OCI-LY3 (cell line): Measurements from ENCODE around the gene PCDH12.
A peak's percentile ranks its signal among the peaks of the same experiment; 100 is the strongest.

Experiments used
- H2AFZ ChIP-seq: fragments of 200-600, 300-600 bp; shearing (Covaris generic); 2 replicates; pipeline ENCODE4 v1.6.0; 2014; ENCODE audit warnings: antibody characterized with exemption, low read depth, low read length
- H3K27ac ChIP-seq: fragments of 200-600, 300-600 bp; sonication (generic); 2 replicates; pipeline ENCODE4 v1.5.1; 2014; ENCODE audit warnings: mild to moderate bottlenecking, low read length, moderate library complexity, mixed read lengths
- H3K27me3 ChIP-seq: fragments of 200-600, 300-600 bp; sonication (generic); 2 replicates; pipeline ENCODE4 v1.6.1; 2014; ENCODE audit warnings: low read depth, low read length, mixed read lengths
- H3K36me3 ChIP-seq: fragments of 200-600, 300-600 bp; sonication (generic); replicated peaks from 2 replicates; pipeline ENCODE3; 2014; ENCODE audit warnings: low read depth, low read length, mixed read lengths
- H3K4me1 ChIP-seq: fragments of 300-600, 200-600 bp; sonication (generic); 2 replicates; pipeline ENCODE4 v1.6.1; 2014; ENCODE audit warnings: low read length, mixed read lengths
- H3K4me2 ChIP-seq: fragments of 200-600, 300-600 bp; sonication (generic); 2 replicates; pipeline ENCODE4 v1.6.1; 2014; ENCODE audit warnings: low read length, mixed read lengths
- H3K4me3 ChIP-seq: fragments of 300-600, 200-600 bp; sonication (generic); 2 replicates; pipeline ENCODE4 v1.5.1; 2014; ENCODE audit warnings: antibody characterized with exemption, mild to moderate bottlenecking, low read length, moderate library complexity
- H3K79me2 ChIP-seq: fragments of 300-600, 200-600 bp; shearing (Covaris generic); 2 replicates; pipeline ENCODE4 v1.6.1; 2014; ENCODE audit warnings: mild to moderate bottlenecking, low read length, mixed read lengths
- H3K9ac ChIP-seq: fragments of 300-600, 200-600 bp; shearing (Covaris generic); 2 replicates; pipeline ENCODE4 v1.6.0; 2014; ENCODE audit warnings: mild to moderate bottlenecking, low read length, moderate library complexity
- H3K9me3 ChIP-seq: fragments of 200-600, 300-600 bp; shearing (Covaris generic); 2 replicates; pipeline ENCODE4 v1.6.1; 2014; ENCODE audit warnings: low read length, mixed read lengths; ENCODE audit not compliant: insufficient read depth
- H4K20me1 ChIP-seq: fragments of 200-600, 300-600 bp; sonication (generic); 2 replicates; pipeline ENCODE4 v1.6.1; 2016; ENCODE audit warnings: low read length, mixed read lengths; ENCODE audit not compliant: insufficient read depth
- CTCF ChIP-seq: fragments of 200-600, 300-600 bp; sonication (generic); IDR thresholded peaks from 2 replicates; pipeline ENCODE4 v1.5.1; 2014; ENCODE audit warnings: antibody characterized with exemption, low read length, low read depth
- EZH2phosphoT487 ChIP-seq: fragments of 200-600 bp; shearing (Covaris generic); IDR thresholded peaks from 2 replicates; pipeline ENCODE4 v1.6.1; 2018; ENCODE audit warnings: antibody characterized with exemption, mixed run types, low read depth

PCDH12 gene

GRCh38 chr5:141917760-141918159, 40.2 kb downstream of the PCDH12 start:
- peaks cover 4% of the 10 kb centered on the region; the same call in 1 of the 2 replicates for H3K27me3 ChIP-seq

GRCh38 chr5:141916522-141916921, 41.5 kb downstream of the PCDH12 start:
- Histone ChIP-seq H4K20me1 (no peaks in the 10 kb centered on the region), H3K9me3 (no peaks in the 10 kb centered on the region), H3K4me2 (peak overlapping the region; percentile 69), H3K9ac (peak overlapping the region; percentile 39; the same call in 1 of the 2 replicates), H3K27ac (peak overlapping the region; percentile 47), H2AFZ (no peak overlapping the region), H3K4me1 (peaks cover 42% of the 10 kb centered on the region), H3K4me3 (peak overlapping the region; percentile 46), H3K79me2 (no peaks in the 10 kb centered on the region), H3K36me3 (no peaks in the 10 kb centered on the region), H3K27me3 (peaks cover 4% of the 10 kb centered on the region; the same call in 1 of the 2 replicates)
- TF ChIP-seq EZH2phosphoT487: no peak
- no peak for TF ChIP-seq CTCF

More at GRCh38 chr5:141917760-141918159, 40.2 kb downstream of the PCDH12 start:
- H3K36me3 ChIP-seq: no peaks in the 10 kb centered on the region
- H3K9me3 ChIP-seq: no peaks in the 10 kb centered on the region
- no peak overlapping the region for H2AFZ ChIP-seq
- no peaks in the 10 kb centered on the region for H4K20me1 ChIP-seq
- peaks cover under 1% of the 10 kb centered on the region; the same call in 1 of the 2 replicates for H3K79me2 ChIP-seq
- no peak overlapping the region for H3K27ac ChIP-seq
- no peak overlapping the region for H3K4me3 ChIP-seq
- H3K9ac ChIP-seq: no peak overlapping the region
- peaks cover 44% of the 10 kb centered on the region for H3K4me1 ChIP-seq
- no peak for TF ChIP-seq CTCF
- TF ChIP-seq EZH2phosphoT487: no peak
- no peak overlapping the region for H3K4me2 ChIP-seq

GRCh38 chr5:141915881-141916336, 42.1 kb downstream of the PCDH12 start:
- H3K36me3 ChIP-seq: no peaks in the 10 kb centered on the region
- H3K4me2 ChIP-seq: peak overlapping the region; percentile 69
- 0 out of 2 replicates have a peak overlapping the region, but pooled peaks have one; percentile 46 for H3K4me3 ChIP-seq
- H3K4me1 ChIP-seq: peaks cover 42% of the 10 kb centered on the region
- no peaks in the 10 kb centered on the region for H4K20me1 ChIP-seq
- no peaks in the 10 kb centered on the region for H3K79me2 ChIP-seq
- H2AFZ ChIP-seq: no peak overlapping the region
- H3K9me3 ChIP-seq: no peaks in the 10 kb centered on the region
- H3K27me3 ChIP-seq: peaks cover 4% of the 10 kb centered on the region; the same call in 1 of the 2 replicates
- H3K27ac ChIP-seq: peak overlapping the region; percentile 47
- H3K9ac ChIP-seq: peak overlapping the region; percentile 39; the same call in 1 of the 2 replicates
- TF ChIP-seq EZH2phosphoT487: no peak
- no peak for TF ChIP-seq CTCF

GRCh38 chr5:141914797-141915196, 43.2 kb downstream of the PCDH12 start:
- Histone ChIP-seq H3K4me3 (peak overlapping the region; percentile 76), H3K36me3 (no peaks in the 10 kb centered on the region), H3K4me2 (peak overlapping the region; percentile 98), H3K9me3 (no peaks in the 10 kb centered on the region), H2AFZ (peak overlapping the region; percentile 89; the same call in 1 of the 2 replicates), H4K20me1 (no peaks in the 10 kb centered on the region), H3K27me3 (peaks cover 4% of the 10 kb centered on the region; the same call in 1 of the 2 replicates), H3K27ac (no peak overlapping the region), H3K4me1 (peaks cover 42% of the 10 kb centered on the region), H3K79me2 (no peaks in the 10 kb centered on the region), H3K9ac (peak overlapping the region; percentile 57; the same call in 1 of the 2 replicates)
- TF ChIP-seq EZH2phosphoT487: no peak
